K562 (cell line): Measurements from ENCODE around the gene ZNF346. TPM values are rescaled to one million over a fixed set of nuclear protein-coding genes. Genes with fewer than 3 reads are reported as not detected.

ENCODE experiments used
- ATAC-seq: fragments of 200-7000 bp; cut with Tn5 transposase; 3 replicates; pipeline ENCODE4 v1.9.1; 2020; ENCODE audit warnings: moderate library complexity
- BruUV-seq: library from RNA; stranded (reverse); fragments of 400-500 nt; replicated peaks from 2 replicates; lab custom pipeline; 2021; lab: Mats Ljungman, UMichigan
- CTCF ChIA-PET: fragments of 300-600 bp; formaldehyde crosslinking; extraction: SDS; loops from one replicate; lab custom pipeline; 2021; ENCODE audit warnings: low intra/inter-chr PET ratio; lab: Yijun Ruan, JAX
- POLR2A ChIA-PET: fragments of 300-600, 350-650 bp; sonication (Branson Sonifier 250); formaldehyde crosslinking; extraction: SDS; loops from one replicate; lab custom pipeline; 2021; ENCODE audit warnings: antibody characterized with exemption, inconsistent platforms; lab: Yijun Ruan, JAX
- DNase-seq, 4 experiments: peaks; one replicate each; pipeline versions ENCODE4 v3.0.0 to v3.0.0-alpha.2; 2011 to 2018; ENCODE audit warnings: low spot score in 3 of 4, mixed read lengths in 3 of 4; ENCODE audit errors: extremely low read depth in 1 of 4
- FAIRE-seq: peaks from 2 replicates; lab custom pipeline; 2011; peaks lifted over from hg19 to GRCh38; lab: Jason Lieb, UNC
- H2AFZ ChIP-seq: 2 replicates; pipeline ENCODE4 v1.6.0; 2011; ENCODE audit warnings: low read depth, low read length, control low read depth, inconsistent platforms
- H3K27ac ChIP-seq: fragments of 200-600 bp; 3 replicates; pipeline ENCODE4 v1.8.0; 2011; ENCODE audit warnings: low read depth, mild to moderate bottlenecking, control low read depth, inconsistent platforms, low read length, moderate library complexity, mixed read lengths; ENCODE audit errors: extremely low read depth
- H3K27me3 ChIP-seq, 2 experiments: fragments of 300-600 bp in 1 of 2; 2 replicates in 1 of 2; 3 replicates in 1 of 2; pipeline versions ENCODE4 v1.6.0 to v1.8.0; 2011; ENCODE audit warnings: inconsistent platforms in 2 of 2, low read length in 2 of 2, mild to moderate bottlenecking in 1 of 2, mixed read lengths in 1 of 2, moderate library complexity in 1 of 2; ENCODE audit not compliant: control insufficient read depth in 2 of 2, insufficient read depth in 2 of 2
- H3K36me3 ChIP-seq: fragments of 300-600 bp; 3 replicates; pipeline ENCODE4 v1.8.0; 2011; ENCODE audit warnings: mild to moderate bottlenecking, low read length, inconsistent platforms; ENCODE audit not compliant: control insufficient read depth, insufficient read depth
- H3K4me1 ChIP-seq, 2 experiments: fragments of 200-600 bp in 1 of 2; replicated peaks in 1 of 2; 2 replicates in 1 of 2; 3 replicates in 1 of 2; pipeline versions ENCODE4 v1.5.1 to v1.8.0; 2011; ENCODE audit warnings: inconsistent platforms in 2 of 2, low read length in 2 of 2, mild to moderate bottlenecking in 1 of 2, mixed read lengths in 1 of 2, moderate library complexity in 1 of 2; ENCODE audit not compliant: control insufficient read depth in 2 of 2, insufficient read depth in 2 of 2
- H3K4me2 ChIP-seq: 2 replicates; pipeline ENCODE4 v1.6.1; 2011; ENCODE audit warnings: low read length, control low read depth, inconsistent platforms, mixed read lengths; ENCODE audit not compliant: insufficient read depth
- H3K4me3 ChIP-seq: fragments of 200-600 bp; sonication (generic), shearing (Covaris generic); 2 replicates; pipeline ENCODE4 v1.5.1; 2016; ENCODE audit warnings: control low read depth, inconsistent platforms
- H3K79me2 ChIP-seq: fragments of 200-600 bp; 3 replicates; pipeline ENCODE4 v1.8.0; 2011; ENCODE audit warnings: low read length, inconsistent platforms; ENCODE audit not compliant: control insufficient read depth, insufficient read depth
- H3K9ac ChIP-seq, 2 experiments: 2 replicates each; pipeline versions ENCODE4 v1.6.0 to v1.6.1; 2011; ENCODE audit warnings: low read depth in 2 of 2, low read length in 2 of 2, control low read depth in 1 of 2, inconsistent platforms in 1 of 2, mild to moderate bottlenecking in 1 of 2, mixed read lengths in 1 of 2; ENCODE audit not compliant: insufficient read depth in 1 of 2
- H3K9me1 ChIP-seq: one replicate; pipeline ENCODE4 v1.6.0; 2011; ENCODE audit warnings: inconsistent platforms, mild to moderate bottlenecking, low read length, moderate library complexity; ENCODE audit not compliant: control insufficient read depth, insufficient read depth
- H3K9me3 ChIP-seq: replicated peaks from 2 replicates; pipeline ENCODE4 v1.5.1; 2011; ENCODE audit warnings: low read depth, low read length, inconsistent platforms; ENCODE audit not compliant: control insufficient read depth, insufficient read depth
- H4K20me1 ChIP-seq: replicated peaks from 2 replicates; pipeline ENCODE4 v1.6.1; 2011; ENCODE audit warnings: low read length, inconsistent platforms, mixed read lengths; ENCODE audit not compliant: control insufficient read depth, insufficient read depth
- CHD4 ChIP-seq: fragments of 200-600 bp; sonication (generic); IDR thresholded peaks from 3 replicates; pipeline ENCODE4 v1.6.1; 2012; ENCODE audit warnings: low read depth, mild to moderate bottlenecking, mixed read lengths, low read length, inconsistent platforms; ENCODE audit not compliant: insufficient read depth, insufficient replicate concordance, poor library complexity, severe bottlenecking
- ILK ChIP-seq: fragments of 450-650 bp; IDR thresholded peaks from 2 replicates; pipeline ENCODE4 v1.6.1; 2016; ENCODE audit warnings: missing genetic modification characterization, low read depth, mild to moderate bottlenecking, missing compliant biosample characterization, moderate library complexity, borderline replicate concordance
- NR2C1 ChIP-seq, 2 experiments: fragments of 450-650 bp; IDR thresholded peaks; 2 replicates each; pipeline ENCODE4 v1.6.1; 2017; ENCODE audit warnings: mild to moderate bottlenecking in 2 of 2, antibody characterized with exemption in 1 of 2, inconsistent platforms in 1 of 2, missing compliant biosample characterization in 1 of 2, missing genetic modification characterization in 1 of 2
- RHOXF2B ChIP-seq: fragments of 250-450 bp; sonication (Bioruptor Pico); conservative IDR thresholded peaks from 2 replicates; pipeline ENCODE4 v1.5.1; 2021
- ZNF311 ChIP-seq: fragments of 250-450 bp; sonication (Bioruptor Pico); IDR thresholded peaks from 2 replicates; pipeline ENCODE4 v1.4.0; 2020; ENCODE audit warnings: mild to moderate bottlenecking, moderate library complexity
- WGBS: fragments of 100-300 bp; shearing (Covaris generic); methylation state at CpG from one replicate; pipeline ENCODE4 v1.1.6; 2016; ENCODE audit warnings: low coverage, mixed read lengths; ENCODE audit not compliant: insufficient coverage; ENCODE audit errors: missing lambda C conversion rate; 5-methylcytosine and 5-hydroxymethylcytosine counted together
- in situ Hi-C: fragments of 300-500 bp; cut with MboI; formaldehyde crosslinking; loops from 4 replicates; pipeline ENCODE4 v1.15.0; 2018; ENCODE audit warnings: inconsistent platforms, mixed read lengths
- intact Hi-C: fragments of 100-400 bp; cut with micrococcal nuclease; formaldehyde crosslinking; loops from 2 replicates; pipeline ENCODE4 v1.14.2; 2022
- polyA plus RNA-seq, 8 experiments: library from polyadenylated mRNA; depleted of rRNA in 4 of 8; stranded (reverse) in 5 of 8; unstranded in 3 of 8; fragments of >200 nt; fragmentation: Nextera tagmentation in 2 of 8; fragmentation: Illumina TruSeq in 1 of 8; extraction: Ambion mirVana in 2 of 8; extraction: Trizol in 1 of 8; gene quantifications; 2 replicates each; pipeline versions ENCODE4 v1.2.1 to v1.2.3, GENCODE V29; 2011 to 2014; ENCODE audit warnings: inconsistent platforms in 1 of 8, missing spikeins in 1 of 8
- total RNA-seq, 7 experiments: library from RNA; depleted of rRNA in 6 of 7; stranded (reverse); fragments of >200 nt in 6 of 7; fragmentation: Illumina TruSeq in 2 of 7; extraction: Trizol in 2 of 7; gene quantifications; 2 replicates each; pipeline versions ENCODE4 v1.2.1 to v1.2.3, GENCODE V29; 2011 to 2021; ENCODE audit warnings: low replicate concordance in 1 of 7
- TF ChIP-seq, protein P1 (sequence below): fragments of 250-450 bp; sonication (Bioruptor Pico); IDR thresholded peaks from 2 replicates; pipeline ENCODE4 v1.4.0; 2020
- TF ChIP-seq, protein P2 (sequence below): sonication (generic); formaldehyde crosslinking; IDR thresholded peaks from 2 replicates; pipeline ENCODE4 v1.8.0; 2022; ENCODE audit warnings: mild to moderate bottlenecking, missing genetic modification reagents
- TF ChIP-seq, protein P3 (sequence below): IDR thresholded peaks from 2 replicates; pipeline ENCODE4 v1.6.1; 2016; ENCODE audit warnings: missing genetic modification characterization, missing compliant biosample characterization

ZNF346 gene
- total and polyA plus RNA-seq, 9 of the 15 experiments (the other 6 are each of a cell fraction or from before 2014, with no cell fraction given), result 5.0 to 25.1 (median 20.1) TPM

DNA sequence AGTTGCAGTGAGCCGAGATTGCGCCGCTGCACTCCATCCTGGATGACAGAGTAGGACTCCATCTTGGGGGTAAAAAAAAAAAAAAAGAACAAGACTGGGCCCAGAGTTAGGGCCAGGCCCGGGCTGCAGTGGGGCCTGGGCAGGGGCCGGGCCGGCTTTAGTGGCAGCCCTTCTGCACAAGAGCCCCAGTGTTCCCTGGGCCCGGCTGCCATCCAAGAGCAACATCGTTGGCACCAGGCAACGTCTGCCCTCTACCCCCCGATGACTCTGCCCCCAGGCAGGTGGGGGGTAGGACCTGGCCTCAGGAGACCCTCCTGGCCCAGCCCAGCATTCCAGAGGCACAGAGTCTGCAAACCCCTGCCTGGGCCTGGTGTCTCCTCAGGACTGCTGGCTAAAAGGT lies 59.4 kb downstream of the ZNF346 start:
- ChIA-PET CTCF (no interaction called here), POLR2A (interaction anchor here (1.5 kb wide), 1 partner anchor 10 kb away, joined by 4 read pairs; no protein-coding TSS in a partner anchor)
- no peak overlapping the region for H2AFZ ChIP-seq
- H3K4me3 ChIP-seq, result no peak overlapping the region
- no peaks in the 10 kb centered on the region for H3K27me3 ChIP-seq
- BruUV-seq, result no TSS peak
- ATAC-seq (no peak), DNase-seq (no peak), FAIRE-seq (no peak)
- no peak overlapping the region for H3K9ac ChIP-seq
- peaks cover 10% of the 10 kb centered on the region in 2 experiments; a peak in 4 of 5 replicates for H3K4me1 ChIP-seq
- no peak overlapping the region for H3K27ac ChIP-seq
- in situ Hi-C loops (no loop called here), intact Hi-C loops (no loop called here)
- H3K9me3 ChIP-seq, result no peaks in the 10 kb centered on the region
- no peaks in the 10 kb centered on the region for H3K36me3 ChIP-seq
- no peaks in the 10 kb centered on the region for H3K9me1 ChIP-seq
- no peaks in the 10 kb centered on the region for H4K20me1 ChIP-seq
- H3K79me2 ChIP-seq, result no peaks in the 10 kb centered on the region
- no peak overlapping the region for H3K4me2 ChIP-seq
- WGBS, result 59% methylated on average over 7 of the region's 10 CpGs
- TF ChIP-seq RHOXF2B (CRISPR knock-in tag) (no peak), NR2C1 (IDR thresholded peaks at IDR 0.05) (no peak), NR2C1 (tag; IDR thresholded peaks at IDR 0.05) (no peak), CHD4 (no peak), ZNF311 (CRISPR knock-in tag) (no peak), ILK (tag) (no peak)
- TF ChIP-seq, protein P1, sequence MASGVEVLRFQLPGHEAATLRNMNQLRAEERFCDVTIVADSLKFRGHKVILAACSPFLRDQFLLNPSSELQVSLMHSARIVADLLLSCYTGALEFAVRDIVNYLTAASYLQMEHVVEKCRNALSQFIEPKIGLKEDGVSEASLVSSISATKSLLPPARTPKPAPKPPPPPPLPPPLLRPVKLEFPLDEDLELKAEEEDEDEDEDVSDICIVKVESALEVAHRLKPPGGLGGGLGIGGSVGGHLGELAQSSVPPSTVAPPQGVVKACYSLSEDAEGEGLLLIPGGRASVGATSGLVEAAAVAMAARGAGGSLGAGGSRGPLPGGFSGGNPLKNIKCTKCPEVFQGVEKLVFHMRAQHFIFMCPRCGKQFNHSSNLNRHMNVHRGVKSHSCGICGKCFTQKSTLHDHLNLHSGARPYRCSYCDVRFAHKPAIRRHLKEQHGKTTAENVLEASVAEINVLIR (CRISPR knock-in tag), result no peak
- TF ChIP-seq, protein P2, sequence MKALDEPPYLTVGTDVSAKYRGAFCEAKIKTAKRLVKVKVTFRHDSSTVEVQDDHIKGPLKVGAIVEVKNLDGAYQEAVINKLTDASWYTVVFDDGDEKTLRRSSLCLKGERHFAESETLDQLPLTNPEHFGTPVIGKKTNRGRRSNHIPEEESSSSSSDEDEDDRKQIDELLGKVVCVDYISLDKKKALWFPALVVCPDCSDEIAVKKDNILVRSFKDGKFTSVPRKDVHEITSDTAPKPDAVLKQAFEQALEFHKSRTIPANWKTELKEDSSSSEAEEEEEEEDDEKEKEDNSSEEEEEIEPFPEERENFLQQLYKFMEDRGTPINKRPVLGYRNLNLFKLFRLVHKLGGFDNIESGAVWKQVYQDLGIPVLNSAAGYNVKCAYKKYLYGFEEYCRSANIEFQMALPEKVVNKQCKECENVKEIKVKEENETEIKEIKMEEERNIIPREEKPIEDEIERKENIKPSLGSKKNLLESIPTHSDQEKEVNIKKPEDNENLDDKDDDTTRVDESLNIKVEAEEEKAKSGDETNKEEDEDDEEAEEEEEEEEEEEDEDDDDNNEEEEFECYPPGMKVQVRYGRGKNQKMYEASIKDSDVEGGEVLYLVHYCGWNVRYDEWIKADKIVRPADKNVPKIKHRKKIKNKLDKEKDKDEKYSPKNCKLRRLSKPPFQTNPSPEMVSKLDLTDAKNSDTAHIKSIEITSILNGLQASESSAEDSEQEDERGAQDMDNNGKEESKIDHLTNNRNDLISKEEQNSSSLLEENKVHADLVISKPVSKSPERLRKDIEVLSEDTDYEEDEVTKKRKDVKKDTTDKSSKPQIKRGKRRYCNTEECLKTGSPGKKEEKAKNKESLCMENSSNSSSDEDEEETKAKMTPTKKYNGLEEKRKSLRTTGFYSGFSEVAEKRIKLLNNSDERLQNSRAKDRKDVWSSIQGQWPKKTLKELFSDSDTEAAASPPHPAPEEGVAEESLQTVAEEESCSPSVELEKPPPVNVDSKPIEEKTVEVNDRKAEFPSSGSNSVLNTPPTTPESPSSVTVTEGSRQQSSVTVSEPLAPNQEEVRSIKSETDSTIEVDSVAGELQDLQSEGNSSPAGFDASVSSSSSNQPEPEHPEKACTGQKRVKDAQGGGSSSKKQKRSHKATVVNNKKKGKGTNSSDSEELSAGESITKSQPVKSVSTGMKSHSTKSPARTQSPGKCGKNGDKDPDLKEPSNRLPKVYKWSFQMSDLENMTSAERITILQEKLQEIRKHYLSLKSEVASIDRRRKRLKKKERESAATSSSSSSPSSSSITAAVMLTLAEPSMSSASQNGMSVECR, result no peak
- TF ChIP-seq, protein P3, sequence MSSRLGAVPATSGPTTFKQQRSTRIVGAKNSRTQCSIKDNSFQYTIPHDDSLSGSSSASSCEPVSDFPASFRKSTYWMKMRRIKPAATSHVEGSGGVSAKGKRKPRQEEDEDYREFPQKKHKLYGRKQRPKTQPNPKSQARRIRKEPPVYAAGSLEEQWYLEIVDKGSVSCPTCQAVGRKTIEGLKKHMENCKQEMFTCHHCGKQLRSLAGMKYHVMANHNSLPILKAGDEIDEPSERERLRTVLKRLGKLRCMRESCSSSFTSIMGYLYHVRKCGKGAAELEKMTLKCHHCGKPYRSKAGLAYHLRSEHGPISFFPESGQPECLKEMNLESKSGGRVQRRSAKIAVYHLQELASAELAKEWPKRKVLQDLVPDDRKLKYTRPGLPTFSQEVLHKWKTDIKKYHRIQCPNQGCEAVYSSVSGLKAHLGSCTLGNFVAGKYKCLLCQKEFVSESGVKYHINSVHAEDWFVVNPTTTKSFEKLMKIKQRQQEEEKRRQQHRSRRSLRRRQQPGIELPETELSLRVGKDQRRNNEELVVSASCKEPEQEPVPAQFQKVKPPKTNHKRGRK (tag), result no peak
